HG02885 (cell line): Measurements from ENCODE around the gene ZNF697.
A peak's percentile ranks its signal among the peaks of the same experiment; 100 is the strongest.
"Not testable (repeated sequence)": the region's sequence is repeated elsewhere in the genome, so short reads cannot be mapped to it uniquely, and the experiment has no call there.

ENCODE experiments used
- ATAC-seq: cut with Tn5 transposase; IDR thresholded peaks from one replicate; pipeline ENCODE4 v1.9.1; 2021; ENCODE audit warnings: mild to moderate bottlenecking; ENCODE audit not compliant: unreplicated experiment, poor library complexity

The ZNF697 gene

DNA sequence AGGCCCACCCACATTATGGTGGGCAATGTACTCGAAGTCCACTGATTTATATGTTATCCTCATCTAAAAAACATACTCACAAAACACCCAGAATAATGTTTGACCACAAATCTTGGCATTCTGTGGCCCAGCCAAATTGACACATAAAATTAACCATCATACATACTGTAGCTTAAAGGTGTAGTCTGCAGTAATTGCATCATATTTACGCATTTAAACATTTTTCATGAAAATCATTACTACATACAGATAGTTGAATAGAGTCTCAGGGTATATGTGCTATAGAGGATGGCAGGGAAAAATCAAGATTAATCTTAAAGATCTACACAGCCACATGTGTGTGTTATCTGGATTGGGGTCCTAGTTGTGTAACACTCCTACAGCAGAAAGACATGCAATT lies 14.5 kb downstream of the ZNF697 start:
- ATAC-seq = no peak

DNA sequence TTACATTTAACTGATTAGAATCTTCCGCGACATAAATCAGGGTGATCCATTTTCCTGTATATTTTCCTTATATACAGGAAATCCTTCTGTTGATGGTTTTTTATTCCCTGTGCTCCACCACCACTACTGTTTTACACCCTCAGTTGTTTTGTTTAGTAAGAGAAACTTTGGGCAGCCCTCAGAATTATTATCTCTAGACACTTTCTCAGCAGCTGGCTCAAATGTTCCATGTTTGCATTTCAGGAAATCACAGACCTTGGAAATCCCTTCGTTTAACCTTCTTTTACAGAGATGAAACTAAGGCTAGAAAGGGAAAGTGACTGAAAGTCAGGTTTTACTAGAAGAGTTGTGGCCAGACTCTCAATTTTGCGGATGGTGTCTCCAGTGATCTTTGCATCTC lies 15.2 kb downstream of the ZNF697 start:
- ATAC-seq = no peak

DNA sequence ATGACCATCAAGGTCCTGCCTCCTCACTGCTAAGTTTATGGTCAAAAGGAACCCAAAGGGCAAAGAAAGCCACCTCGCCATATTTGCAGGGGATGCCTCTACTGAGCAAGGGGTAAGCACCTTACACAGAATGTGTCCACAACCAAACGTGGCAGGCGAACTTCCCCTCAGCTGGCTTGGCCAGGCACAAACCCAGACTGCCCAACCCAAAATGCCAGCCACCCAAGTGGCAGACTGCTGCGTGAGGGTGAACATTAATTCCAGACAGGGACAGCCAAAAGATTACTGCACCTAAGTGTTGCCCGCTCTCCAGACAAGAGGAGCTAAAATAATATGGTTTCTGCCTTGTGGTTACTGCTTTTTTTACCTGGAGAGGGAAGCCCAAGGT lies 16.0 kb downstream of the ZNF697 start:
- no peak for ATAC-seq

DNA sequence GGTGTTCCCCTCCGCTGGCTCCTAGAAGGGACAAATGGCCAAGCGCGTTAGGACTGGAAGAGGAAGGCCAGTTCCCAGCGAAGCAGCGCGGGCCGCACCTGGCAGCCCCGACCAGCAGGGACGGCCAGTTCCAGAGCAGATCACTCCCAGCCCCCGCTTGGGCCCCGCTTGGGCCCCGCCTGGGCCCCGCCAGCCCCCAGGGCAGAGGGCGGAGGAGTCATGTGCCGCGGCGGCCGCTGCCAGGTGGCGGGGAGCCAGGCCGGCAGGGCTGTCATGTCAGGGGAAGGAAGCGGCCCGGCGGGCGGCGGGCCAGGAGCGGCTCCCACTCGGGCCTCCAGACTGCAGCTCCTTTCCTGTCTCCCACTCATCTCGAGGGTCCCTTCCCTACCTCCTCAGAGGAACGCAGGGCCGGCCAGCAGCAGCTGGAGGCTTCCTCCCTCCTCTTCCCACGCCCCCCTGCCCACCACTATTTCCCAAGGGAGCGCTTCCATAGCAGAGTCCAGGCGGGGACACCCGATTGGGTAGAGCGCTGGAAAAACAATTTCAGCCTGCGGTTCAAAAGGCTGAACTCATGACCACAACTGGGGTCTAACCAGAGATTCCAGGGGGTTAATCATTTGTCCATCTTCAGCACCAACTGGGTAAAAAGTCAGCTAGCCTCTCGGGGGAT lies 16.5 kb downstream of the ZNF697 start:
- no peak for ATAC-seq

DNA sequence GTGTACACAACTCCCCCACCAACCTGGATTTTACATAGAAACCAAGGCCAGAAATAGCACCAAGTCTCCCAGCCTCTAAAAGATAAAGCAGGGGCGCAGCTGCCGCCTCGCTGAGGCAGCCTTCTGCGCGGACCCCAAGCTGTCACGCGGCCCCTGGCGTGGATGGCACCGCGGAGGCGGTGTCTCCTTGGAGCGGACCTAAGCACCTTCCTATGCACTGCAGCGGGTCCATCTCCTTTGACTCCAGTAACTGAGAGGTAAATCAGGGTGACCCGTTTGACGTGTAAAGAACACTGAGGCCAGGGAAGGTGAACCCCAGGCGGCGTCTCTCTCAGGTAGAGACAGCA lies 17.0 kb downstream of the ZNF697 start:
- ATAC-seq = no peak

DNA sequence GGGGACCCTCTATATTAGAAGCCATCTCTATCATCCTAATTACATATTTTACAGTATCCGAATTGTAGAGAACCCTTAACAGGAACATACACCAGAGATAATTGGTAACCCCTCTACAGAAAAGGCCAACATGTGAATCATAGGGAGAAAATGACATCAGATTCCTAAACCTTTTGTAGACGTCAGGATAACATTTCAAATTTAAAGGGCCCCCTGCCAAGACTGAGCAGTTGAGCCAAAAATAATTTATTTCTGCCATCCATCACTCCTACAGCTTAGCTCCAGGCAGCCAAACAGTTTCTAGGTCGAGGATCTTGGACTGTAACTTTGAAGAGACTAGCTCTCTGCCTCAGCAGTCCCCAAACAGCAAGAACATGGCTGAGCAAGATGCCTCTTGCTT lies 21.2 kb downstream of the ZNF697 start:
- ATAC-seq = no peak

DNA sequence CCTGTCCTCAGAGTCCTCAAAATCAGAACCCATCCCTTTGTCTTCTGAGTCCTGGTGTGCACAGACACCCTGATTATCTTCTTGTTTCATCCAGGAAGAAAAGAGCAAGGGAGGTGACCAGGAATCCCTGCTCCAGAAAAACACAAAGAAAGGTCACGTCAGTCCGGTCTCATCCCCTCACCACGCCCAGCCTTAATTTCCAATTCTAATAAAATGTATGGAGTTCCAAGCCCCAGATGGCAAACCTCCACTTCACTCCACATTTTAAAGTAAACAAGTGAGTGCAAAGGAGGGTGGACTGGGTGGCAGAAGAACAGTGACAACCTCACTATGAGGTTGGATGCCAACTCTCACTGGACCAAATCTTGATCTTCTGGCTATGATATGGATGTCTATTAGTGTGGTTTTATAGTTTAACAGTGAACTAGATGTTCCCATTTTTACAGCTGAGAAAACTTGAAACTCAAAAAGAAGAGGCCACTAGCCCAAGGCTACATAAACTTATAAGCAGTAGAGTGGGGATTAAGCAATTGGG lies 22.0 kb downstream of the ZNF697 start:
- ATAC-seq = no peak

DNA sequence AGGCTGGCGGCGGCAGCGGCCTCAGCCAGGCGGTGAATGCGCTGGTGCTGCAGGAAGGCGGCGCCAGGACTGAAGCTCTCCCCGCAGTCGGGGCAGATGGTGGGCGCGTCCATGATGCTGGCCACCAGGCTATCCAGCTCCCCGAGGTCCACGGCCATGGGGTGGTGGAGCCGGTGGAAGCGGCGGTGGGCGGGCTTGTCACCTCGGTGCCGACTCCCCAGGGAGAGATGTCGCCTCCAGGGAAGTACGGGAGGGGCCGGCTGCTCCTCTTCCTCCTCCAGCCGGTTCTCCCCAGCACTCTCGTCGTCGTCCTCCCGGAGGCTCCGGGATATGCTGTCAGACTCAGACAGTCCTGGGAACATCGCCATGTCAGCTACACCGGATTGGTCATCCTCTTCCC lies 24.4 kb downstream of the ZNF697 start:
- ATAC-seq = no peak

DNA sequence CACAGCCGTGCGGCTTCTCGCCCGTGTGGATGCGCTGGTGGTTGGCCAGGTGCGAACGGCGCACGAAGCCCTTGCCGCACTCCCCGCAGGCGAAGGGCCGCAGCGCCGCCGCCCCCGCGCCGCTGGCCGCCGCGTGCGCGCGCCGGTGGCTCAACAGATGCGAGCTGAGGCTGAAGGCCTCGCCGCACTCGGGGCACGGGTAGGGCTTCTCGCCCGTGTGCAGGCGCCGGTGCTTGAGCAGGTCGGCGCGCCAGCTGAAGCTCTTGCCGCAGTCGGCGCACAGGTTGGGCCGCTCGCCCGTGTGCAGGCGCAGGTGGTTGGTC lies 24.9 kb downstream of the ZNF697 start:
- no peak for ATAC-seq

DNA sequence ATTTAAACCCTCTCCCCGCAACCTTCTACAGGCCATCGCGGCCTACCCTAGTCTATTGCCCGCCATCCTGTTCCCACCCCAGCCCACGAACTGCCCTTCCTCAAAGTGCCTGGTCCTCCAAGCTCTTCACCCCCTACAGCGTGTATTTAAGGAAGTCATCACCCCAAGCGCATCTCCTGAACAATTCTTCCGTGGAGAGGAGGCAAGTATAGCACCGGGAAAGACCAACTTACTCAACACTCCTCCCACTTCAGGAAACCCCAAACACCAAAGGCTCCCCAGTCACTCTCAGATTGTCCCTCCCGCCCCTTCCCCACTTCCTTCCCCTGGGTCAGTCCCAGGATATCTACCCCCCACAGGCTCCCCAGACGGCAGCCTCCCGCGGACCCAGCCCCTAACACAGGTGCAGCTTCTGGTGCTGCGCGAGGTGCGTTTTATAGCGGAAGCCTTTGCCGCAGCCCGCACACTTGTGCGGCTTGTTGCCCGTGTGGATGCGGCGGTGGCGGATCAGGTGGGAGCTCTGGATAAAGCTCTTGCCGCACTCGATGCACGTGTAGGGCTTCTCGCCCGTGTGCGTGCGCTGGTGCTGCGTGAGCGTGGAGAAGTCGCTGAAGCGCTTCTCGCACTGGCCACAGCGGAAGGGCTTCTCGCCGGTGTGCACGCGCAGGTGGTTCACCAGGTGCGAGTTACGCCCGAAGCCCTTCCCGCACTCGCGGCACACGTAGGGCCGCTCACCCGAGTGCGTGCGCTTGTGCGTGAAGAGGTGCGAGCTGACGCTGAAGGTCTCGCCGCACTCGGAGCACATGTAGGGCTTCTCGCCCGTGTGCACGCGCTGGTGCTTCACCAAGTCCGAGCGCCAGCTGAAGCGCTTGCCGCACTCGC lies 25.5 kb downstream of the ZNF697 start:
- no peak for ATAC-seq

DNA sequence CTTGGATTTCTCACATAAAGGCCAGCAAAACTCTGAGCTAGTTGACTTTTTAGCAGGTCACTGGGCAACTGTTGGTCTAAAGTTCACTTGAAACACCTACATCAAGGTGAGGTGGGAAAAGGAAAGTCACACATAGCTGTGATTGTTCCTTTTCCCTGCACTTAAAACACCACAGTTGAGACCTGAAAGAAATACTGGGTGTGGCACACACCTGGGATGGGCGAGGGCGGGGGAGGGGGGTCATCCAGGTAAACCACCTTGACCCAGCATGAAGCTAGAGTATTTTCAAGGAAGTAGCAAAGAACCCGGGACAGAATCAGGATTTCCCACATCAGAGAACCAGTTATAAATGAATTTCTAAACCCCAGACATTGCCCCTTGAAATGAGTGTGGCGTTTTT lies 26.4 kb downstream of the ZNF697 start:
- no peak for ATAC-seq

DNA sequence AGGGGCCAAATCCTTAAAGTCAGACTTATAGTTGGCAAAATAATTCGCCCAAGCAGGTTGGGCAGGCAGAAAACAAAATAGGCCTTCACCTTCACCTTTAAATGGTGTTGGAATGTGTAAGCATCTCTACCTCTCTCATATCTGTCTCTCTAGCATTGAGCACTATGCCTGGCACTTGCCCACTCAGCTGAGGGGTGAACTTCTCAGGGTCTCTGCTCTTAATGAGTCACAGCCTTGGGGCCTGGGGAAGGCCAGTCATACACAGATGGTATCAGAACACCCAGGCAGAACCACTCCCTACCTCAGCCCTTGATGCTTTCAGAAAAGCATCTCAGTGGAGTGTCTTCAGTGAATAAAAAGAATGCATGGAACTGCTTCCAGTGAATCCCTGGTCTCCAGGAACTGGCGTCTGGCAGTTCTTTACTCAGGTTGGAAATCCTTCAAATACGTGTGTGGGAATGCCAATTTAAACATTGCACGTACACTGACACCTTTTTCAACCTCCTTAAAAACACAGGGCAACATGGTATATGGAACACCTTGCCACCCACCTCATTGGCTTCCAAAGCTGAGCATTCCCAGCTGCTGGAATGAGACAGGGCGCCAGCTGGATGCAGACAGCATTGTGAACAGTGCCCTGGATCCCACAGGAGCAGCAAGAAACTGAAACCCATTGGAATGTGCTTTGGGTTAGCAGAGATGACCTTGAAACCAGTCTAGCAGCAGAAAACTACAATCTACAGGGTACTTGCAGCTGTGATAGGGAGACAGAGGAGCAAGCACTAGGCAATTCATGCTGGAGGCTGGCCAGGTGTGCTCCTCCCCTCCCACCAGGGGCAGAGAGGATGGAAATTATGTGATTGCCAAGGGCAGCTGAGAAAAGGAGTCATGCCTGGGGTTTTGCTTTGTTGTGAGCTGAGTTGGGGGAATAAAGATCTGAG lies 30.0 kb downstream of the ZNF697 start:
- ATAC-seq = no peak

DNA sequence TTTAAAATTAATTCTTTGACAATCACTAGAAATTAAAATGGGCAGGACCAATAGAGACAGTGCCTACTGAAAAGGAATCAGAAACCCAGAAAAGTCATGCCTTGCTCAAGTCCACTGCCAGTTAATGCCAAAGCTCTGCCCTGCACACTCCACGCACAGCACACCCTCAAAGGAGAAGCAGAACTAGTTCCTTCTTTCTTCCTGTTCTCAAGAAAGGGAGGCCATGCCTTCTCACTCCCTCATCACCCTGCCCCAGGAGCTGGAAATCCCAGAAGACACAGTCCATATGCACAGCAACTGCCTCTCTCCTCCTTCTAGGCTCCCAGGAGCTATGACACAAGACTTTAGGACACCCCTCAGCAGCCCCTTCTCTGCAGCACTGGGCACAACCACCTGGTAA lies 31.3 kb downstream of the ZNF697 start:
- not testable (repeated sequence) for ATAC-seq

DNA sequence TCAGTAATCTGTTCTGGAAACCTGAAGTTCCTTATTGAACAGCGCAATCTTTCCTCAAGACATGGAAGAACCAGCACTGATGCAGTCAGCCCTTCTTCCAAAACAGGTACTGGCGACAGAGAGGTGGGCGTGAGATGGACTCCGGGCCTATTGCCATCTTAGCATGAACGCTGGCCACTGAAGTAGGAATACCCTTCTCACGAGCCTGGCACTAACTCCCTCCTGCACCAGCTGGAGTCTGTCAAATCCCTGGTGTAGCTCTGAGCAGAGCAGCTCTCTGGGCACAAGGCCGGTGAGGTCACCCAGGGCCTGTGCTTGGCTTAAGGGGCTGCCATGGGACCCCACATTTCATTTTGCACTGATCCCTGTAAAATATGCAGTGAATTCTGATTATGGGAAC lies 33.0 kb downstream of the ZNF697 start:
- ATAC-seq = not testable (repeated sequence)

DNA sequence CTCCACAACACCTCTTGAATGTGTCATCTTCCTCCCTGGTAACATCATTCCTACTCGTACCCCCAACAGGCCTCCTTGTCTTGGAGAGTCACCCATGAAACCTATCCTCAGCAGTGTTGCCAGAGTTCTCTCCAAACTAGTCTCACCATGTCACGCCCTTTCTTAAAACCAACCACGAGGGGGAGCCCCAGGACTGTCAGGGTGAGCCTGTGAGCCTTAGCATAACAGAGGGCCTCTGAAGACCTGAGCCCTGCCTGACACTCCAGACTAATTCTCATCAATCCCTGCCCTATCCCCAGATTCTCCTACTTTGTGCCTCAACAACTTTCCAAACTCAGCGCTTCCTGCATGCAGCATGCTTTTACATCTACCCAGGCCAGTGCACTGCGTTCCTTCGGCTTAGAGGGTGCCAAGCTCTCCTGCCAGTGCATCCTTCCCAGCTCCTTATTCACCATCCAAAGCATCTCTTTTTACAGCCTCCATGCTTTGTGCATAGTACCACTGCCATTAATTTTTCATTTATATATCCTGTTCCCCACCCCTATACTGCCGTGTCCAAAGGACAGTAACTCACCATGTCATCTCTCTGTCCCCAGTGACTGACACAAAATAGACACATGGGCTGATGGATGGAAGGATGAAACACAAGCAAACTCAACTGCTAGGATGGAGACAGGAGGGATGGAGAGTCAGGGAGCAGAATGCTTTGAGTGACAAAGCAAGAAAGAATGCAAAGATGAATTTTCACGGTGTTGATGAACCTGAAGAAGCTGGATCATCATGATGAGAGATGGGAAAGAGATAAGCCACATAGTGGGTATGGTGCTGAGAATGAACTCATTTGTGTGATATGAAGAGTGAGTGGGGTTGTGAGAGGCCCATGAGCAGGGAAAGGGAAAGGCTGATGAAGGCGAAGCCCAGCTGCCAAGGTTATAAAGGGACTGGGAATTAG lies 34.0 kb downstream of the ZNF697 start:
- peak; percentile 91 for ATAC-seq

DNA sequence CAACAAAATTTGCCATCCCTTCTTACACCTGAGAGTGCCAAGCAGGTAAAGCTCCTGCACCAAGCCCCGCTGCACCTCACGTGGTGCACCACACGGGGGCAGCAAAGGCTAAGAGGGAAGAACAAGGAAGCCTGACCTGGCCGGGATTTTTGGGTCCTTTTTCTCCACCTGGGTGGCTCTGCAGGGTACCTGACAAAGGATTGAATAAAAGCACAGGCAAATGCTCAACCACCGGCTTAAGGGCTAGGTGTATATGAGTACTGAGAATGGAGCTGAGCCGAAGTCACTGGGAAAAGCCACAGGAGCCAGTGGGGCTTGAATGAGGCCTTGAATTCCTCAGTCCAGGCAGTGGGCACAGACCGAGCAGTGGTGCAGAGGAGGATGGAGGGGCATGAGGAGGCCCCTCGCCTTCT lies 36.4 kb downstream of the ZNF697 start:
- peak; percentile 53 for ATAC-seq

DNA sequence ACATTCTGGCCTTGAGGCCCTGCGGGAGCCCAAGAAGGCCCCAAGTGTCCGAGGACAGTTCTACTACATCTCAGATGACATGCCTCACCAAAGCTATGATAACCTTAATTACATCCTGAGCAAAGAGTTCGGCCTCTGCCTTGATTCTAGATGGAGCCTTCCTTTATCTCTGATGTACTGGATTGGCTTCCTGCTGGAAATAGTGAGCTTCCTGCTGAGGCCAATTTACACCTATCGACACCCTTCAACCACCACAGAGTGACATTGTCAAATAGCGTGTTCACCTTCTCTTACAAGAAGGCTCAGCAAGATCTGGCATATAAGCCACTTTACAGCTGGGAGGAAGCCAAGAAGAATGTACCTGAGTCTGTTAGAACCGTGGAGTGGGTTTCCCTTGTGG lies 39.2 kb downstream of the ZNF697 start:
- ATAC-seq = not testable (repeated sequence)

DNA sequence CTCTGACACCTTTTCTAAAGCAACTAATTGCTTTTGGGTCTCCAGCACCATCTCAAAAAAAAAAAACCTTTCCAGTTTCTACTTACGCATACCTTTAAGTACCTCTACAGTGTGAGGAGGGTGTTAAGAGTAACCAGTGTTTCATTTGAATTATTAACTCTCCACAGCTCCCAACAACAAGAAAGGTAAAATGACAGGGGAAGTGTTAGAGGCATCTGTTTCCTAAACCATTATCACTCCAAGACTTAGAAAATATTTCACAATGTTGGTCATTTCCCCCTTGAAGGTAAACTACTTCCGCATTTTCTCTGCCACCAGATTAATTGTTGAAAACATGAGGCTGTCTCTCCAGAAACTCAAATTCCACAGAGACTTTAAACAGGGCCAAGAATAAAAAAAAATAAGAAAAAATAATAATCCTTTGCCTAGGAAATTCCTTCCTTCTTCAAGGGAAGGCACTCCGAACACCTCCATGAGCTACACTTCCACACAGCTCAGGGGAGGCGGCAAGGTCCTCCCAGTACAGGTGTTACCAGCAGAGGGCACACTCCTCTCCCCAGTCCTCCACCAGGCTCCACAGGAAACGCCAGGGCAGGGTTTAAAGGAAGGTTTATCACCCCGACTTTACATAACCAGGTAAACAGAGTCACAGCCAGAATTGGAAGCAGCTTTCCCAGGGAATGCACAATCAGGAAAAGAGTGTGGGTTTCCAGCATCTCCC lies 40.8 kb downstream of the ZNF697 start:
- peak; percentile 55 for ATAC-seq

DNA sequence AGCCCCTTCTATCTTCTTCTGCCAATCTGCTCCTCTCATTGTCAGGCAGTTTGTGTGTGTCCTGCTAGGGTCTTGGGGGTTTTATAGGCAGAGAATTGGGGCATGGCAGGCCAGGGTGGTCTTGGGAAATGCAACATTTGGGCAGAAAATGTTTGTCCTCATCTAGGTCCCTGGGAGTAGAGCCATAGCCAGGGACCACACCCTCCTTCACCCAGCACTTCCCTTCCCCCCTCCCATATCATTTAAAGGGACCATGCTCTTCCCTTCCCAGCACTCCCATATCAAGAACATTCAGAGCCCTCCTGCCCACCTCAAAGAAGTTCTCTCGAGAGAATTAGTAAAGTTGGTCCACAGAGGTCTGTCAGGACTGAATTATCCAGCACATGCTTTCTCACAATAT lies 41.7 kb downstream of the ZNF697 start:
- ATAC-seq = no peak
